Omental fat pad (tissue), 4 donors: ENCODE results near the gene DLK2. TPM values are rescaled to one million over a fixed set of nuclear protein-coding genes. Genes with fewer than 3 reads are reported as not detected.
A peak's percentile ranks its signal among the peaks of the same experiment; 100 is the strongest.

Experiments
- ATAC-seq: fragments of 150-250 bp; one replicate; pipeline ENCODE4 v1.9.1; 2016; ENCODE audit warnings: mild to moderate bottlenecking, moderate library complexity; ENCODE audit not compliant: low FRiP score
- DNase-seq: peaks from one replicate; pipeline ENCODE4 v3.0.0-alpha.2; 2019; ENCODE audit warnings: low spot score
- CTCF ChIP-seq, 3 donors: fragments of 450-650 bp; IDR thresholded peaks; one replicate each; pipeline ENCODE4 v1.5.1; 2016 to 2017; ENCODE audit warnings: antibody characterized with exemption in 3 of 3, mild to moderate bottlenecking in 3 of 3, moderate library complexity in 2 of 3
- total RNA-seq, 4 donors: library from RNA; depleted of rRNA; stranded (reverse); fragments of >200 nt; gene quantifications; one replicate each; pipeline ENCODE4 v1.1.0, GENCODE V29; 2016

Gene DLK2
- total RNA-seq, 4 donors from 2014 or later = 1.1 to 1.5 (median 1.2) TPM; not detected in 1

- TF ChIP-seq CTCF (IDR thresholded peaks at IDR 0.05) = no peak
- ATAC-seq (no peak), DNase-seq (no peak)
These were observed 9.8 kb downstream of the DLK2 start for GRCh38 chr6:43445576-43445975.

GRCh38 chr6:43444582-43444981 lies 10.8 kb downstream of the DLK2 start:
- DNase-seq = no peak
- TF ChIP-seq CTCF (IDR thresholded peaks at IDR 0.05) = no peak
- ATAC-seq = no peak

GRCh38 chr6:43444036-43444435 lies 11.3 kb downstream of the DLK2 start:
- no peak for TF ChIP-seq CTCF (IDR thresholded peaks at IDR 0.05)
- ATAC-seq (no peak), DNase-seq (no peak)

DNA sequence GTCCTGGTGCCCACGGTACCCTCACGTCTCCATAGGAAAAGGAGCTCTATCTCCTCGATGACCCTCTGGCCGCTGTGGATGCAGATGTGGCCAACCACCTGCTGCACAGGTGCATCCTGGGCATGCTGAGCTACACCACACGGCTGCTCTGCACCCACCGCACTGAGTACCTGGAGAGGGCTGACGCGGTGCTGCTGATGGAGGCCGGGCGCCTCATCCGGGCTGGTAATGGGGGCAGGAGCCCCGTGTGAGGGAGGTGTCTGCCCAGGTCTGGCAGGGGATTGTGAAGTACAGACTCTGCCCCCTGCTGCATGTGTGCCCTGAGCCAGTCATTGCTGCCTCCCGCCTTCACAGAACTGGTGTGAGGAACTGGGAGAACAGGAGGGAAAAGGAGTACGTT lies 12.4 kb downstream of the DLK2 start:
- TF ChIP-seq CTCF (IDR thresholded peaks at IDR 0.05) = no peak
- ATAC-seq (no peak), DNase-seq (no peak)

- DNase-seq (no peak), ATAC-seq (no peak)
These were observed 17.6 kb downstream of the DLK2 start for GRCh38 chr6:43437700-43438099.

DNA sequence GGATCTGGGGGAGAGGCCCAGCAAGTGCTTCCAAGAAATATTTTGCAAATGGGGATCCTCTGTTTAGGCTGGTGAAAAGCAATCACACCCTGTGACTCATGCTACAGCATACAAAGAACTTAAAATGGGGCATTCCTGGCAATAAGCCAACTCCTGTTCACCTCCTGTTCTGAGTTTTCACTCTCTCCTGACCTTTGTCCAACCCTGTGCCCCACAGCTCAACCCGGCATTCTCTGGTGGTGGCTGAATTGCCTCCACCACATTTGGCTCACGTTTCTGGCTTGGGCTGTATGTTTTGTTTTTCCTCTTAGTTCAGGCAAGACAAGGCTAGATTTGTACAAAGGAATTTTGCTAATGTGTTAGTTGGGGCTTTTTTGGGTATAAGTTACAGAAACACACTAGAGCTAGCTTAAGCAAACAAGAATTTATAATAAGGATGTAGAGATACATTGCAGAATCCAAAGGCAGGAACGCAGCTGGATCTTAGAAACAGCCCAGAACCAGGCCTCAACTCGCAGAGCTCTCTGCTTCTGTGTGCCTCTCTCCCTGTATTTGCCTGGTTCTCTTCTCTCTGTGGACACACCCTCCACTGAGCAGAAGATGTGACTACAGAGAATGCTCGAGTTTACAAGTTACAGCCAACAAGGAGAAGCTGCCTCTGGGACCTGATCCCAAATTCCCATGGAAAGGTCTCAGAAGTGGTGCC lies 18.6 kb downstream of the DLK2 start:
- TF ChIP-seq CTCF (IDR thresholded peaks at IDR 0.05) = no peak
- DNase-seq (no peak), ATAC-seq (peak; percentile 83)

More at GRCh38 chr6:43437700-43438099, 17.6 kb downstream of the DLK2 start:
- TF ChIP-seq CTCF (IDR thresholded peaks at IDR 0.05) = no peak
